Muscle layer of duodenum (tissue), 2 donors: Measurements from ENCODE around the gene CAMKMT.
A peak's percentile ranks its signal among the peaks of the same experiment; 100 is the strongest.
"Not testable (repeated sequence)": the region's sequence is repeated elsewhere in the genome, so short reads cannot be mapped to it uniquely, and the experiment has no call there.

ENCODE experiments used
- H3K27ac ChIP-seq: one replicate; pipeline ENCODE4 v1.7.0; 2013; ENCODE audit warnings: mild to moderate bottlenecking, low read length
- H3K27me3 ChIP-seq: one replicate; pipeline ENCODE4 v1.7.0; 2013; ENCODE audit warnings: low read depth, mild to moderate bottlenecking, control low read depth, low read length
- H3K36me3 ChIP-seq, 2 donors: one replicate each; pipeline ENCODE4 v1.7.0; 2013; ENCODE audit warnings: low read length in 2 of 2, control low read depth in 1 of 2, mild to moderate bottlenecking in 1 of 2; ENCODE audit not compliant: insufficient read depth in 2 of 2, control insufficient read depth in 1 of 2
- H3K4me1 ChIP-seq, 2 donors: one replicate each; pipeline ENCODE4 v1.7.0; 2013; ENCODE audit warnings: low read length in 2 of 2, mild to moderate bottlenecking in 2 of 2, control low read depth in 1 of 2, moderate library complexity in 1 of 2; ENCODE audit not compliant: insufficient read depth in 2 of 2, control insufficient read depth in 1 of 2
- H3K4me3 ChIP-seq, 2 donors: one replicate each; pipeline ENCODE4 v1.7.0; 2013; ENCODE audit warnings: low read length in 2 of 2, low read depth in 1 of 2, mild to moderate bottlenecking in 1 of 2
- H3K9me3 ChIP-seq, 2 donors: one replicate each; pipeline ENCODE4 v1.7.0; 2013; ENCODE audit warnings: low read length in 2 of 2, control low read depth in 1 of 2, mild to moderate bottlenecking in 1 of 2; ENCODE audit not compliant: control insufficient read depth in 1 of 2
- donor health status: healthy.

Gene CAMKMT

DNA sequence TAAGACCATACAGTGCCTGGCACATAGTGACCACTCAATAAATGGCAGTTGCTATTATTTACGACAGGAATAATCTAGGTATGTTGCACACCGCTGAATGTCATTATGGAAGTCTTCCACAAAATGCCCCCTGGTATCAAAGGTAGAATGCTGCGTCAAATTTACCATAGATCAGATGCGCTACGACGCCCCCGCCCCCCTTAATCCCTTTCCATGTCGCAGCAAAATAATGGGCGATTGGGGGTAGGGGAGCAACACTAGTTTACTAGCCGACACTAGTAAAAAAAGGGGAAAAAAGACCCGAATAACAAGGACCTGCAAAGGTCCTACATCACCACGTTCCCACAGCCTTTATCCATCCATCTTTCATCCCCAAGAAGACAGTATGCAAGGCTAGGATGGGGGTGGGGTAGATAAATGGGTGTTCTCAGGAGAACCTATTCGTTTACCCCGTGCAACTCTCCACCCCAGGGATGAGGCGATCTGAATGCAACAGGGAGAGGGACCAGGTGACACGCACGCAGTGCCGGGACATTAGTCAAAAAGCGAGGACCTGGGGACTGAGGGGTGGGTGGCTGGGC, 908 bp upstream of the CAMKMT start:
- peaks cover 0 to 4% of the 10 kb centered on the region in 2 donors for H3K36me3 ChIP-seq
- H3K4me1 ChIP-seq = peaks cover 11 to 17% of the 10 kb centered on the region in 2 donors
- H3K27ac ChIP-seq = peak overlapping the region; percentile 100
- no peaks in the 10 kb centered on the region for H3K9me3 ChIP-seq
- no peaks in the 10 kb centered on the region for H3K27me3 ChIP-seq
- H3K4me3 ChIP-seq = peak overlapping the region; percentile 85 to 97

DNA sequence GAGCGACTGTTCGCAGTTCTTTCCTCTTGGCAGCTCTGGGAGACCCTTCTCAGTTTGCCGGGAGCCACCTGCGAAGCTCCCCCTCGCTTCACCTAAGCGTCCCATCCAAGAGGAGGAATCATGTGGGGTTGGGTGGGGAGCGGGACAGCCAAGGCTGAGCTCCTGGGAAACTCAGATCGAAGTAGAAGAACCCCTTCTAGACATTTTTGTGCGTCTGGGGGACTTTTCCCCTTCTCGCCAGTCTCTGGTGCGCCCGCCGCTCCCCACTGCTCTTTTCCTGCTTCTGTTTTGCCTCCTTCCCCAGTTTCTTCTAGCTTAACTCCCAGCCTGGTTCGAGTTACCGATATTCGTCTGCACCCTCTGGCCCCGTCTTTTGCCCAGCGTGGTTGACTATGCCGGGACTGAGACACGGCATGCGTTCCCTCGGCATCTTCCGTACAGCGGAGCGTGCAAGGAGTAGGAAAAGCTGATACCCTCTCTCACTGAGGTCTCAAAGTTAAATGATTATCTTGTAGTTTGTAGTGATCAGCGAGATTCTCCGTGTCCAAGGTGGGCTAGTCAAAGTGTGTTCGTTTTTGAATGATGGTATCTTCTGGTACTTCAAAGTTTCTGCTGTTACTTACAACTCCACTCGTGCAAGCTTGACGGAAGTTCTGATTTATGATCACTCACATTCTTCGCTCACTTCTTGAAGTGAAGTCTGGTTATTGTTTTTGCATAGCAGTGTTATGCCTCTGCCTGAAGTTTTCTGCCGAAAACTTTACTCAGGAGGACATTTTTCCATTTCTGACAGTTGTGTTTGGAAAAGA, 664 bp downstream of the CAMKMT start:
- no peaks in the 10 kb centered on the region for H3K9me3 ChIP-seq
- H3K4me1 ChIP-seq = peaks cover 11 to 17% of the 10 kb centered on the region in 2 donors
- H3K27me3 ChIP-seq = no peaks in the 10 kb centered on the region
- peak overlapping the region; percentile 100 for H3K27ac ChIP-seq
- peaks cover 0 to 4% of the 10 kb centered on the region in 2 donors for H3K36me3 ChIP-seq
- H3K4me3 ChIP-seq = peak overlapping the region; percentile 85 to 97

DNA sequence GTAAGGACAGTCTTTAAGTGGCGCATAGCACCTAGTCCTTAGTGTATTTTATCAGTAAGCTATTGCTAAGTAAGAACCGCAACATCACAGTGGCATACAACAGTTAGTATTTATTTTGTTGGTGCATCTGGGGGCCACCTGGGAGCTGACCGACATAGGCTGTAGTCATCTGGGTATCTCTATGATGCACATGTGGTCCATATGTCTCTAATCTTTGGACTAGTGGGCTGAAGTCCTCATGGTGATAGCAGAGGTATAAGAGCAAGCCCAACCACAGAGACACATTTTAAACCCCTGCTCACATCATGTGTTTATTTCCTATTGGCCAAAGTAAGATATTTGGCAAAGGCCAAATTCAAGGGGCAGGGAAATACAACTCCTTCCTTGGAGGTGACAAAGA, 2.9 kb downstream of the CAMKMT start:
- Histone ChIP-seq H3K4me1 (peaks cover 4 to 13% of the 10 kb centered on the region in 2 donors), H3K27ac (no peak overlapping the region), H3K36me3 (peaks cover 0 to 4% of the 10 kb centered on the region in 2 donors), H3K27me3 (no peaks in the 10 kb centered on the region), H3K9me3 (no peaks in the 10 kb centered on the region), H3K4me3 (no peak overlapping the region)

DNA sequence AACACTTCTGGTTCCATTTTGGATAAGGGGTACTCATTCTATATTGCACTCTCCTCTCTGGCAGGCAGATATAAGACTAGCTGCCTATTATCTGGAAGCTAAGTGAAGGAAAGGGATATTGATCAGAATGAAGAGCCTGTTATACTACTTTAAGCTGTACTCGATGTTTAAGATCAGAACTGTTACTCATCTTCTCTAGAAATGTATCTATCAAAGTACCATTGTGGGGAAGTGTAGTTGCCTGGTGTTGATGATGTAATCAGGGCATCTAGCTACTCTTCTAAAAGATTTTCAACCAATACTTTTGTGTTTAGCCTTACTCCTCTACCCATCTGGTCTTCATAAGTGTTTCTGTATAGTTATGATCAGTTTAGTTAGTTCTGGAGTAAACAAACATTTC, 5.8 kb downstream of the CAMKMT start:
- no peaks in the 10 kb centered on the region for H3K9me3 ChIP-seq
- no peaks in the 10 kb centered on the region for H3K36me3 ChIP-seq
- no peak overlapping the region for H3K27ac ChIP-seq
- H3K4me3 ChIP-seq = no peak overlapping the region
- no peaks in the 10 kb centered on the region for H3K27me3 ChIP-seq
- no peaks in the 10 kb centered on the region for H3K4me1 ChIP-seq

DNA sequence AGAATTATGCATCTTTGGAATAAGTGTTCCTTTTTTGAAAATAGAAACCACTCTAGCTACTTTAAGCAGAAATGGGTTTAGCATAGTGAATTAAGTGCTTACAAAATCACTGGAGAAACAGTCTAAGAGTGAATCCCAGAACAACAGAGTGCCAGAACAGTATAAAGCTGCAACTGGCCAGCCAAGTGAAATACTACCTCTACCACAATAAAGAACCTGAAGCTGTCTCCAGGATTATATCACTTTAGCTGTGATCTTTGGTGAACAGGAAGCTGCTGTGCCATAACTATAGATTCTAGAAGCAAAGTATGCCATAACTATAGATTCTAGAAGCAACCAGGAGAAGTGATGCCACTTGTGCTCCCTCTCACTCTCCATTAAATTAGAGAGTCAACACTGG, 7.6 kb downstream of the CAMKMT start:
- Histone ChIP-seq H3K27ac (no peak overlapping the region), H3K27me3 (no peaks in the 10 kb centered on the region), H3K4me1 (no peaks in the 10 kb centered on the region)

DNA sequence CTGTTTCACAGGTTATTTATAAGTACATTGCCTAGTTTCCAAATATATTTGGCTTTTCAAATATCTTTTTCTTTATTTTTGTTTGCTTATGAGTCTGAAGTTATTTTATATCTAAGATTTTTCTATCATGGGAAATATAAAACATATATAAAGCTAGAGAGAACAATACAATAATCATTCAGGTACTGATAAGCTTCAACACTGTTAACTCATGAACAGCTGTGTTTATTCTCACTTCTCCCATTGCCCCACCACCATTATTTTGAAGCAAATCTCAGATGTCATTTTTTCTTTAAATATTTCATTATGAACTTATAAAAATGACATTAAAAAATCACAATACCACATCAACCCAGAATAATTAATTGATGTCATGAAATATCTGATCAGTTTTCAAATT, 9.7 kb downstream of the CAMKMT start:
- no peaks in the 10 kb centered on the region for H3K9me3 ChIP-seq
- H3K4me3 ChIP-seq = no peak overlapping the region
- no peaks in the 10 kb centered on the region for H3K4me1 ChIP-seq
- no peaks in the 10 kb centered on the region for H3K36me3 ChIP-seq
- no peaks in the 10 kb centered on the region for H3K27me3 ChIP-seq
- H3K27ac ChIP-seq = no peak overlapping the region

More for the DNA sequence above, 7.6 kb downstream of the CAMKMT start:
- Histone ChIP-seq H3K36me3 (no peaks in the 10 kb centered on the region), H3K4me3 (no peak overlapping the region), H3K9me3 (no peaks in the 10 kb centered on the region)

DNA sequence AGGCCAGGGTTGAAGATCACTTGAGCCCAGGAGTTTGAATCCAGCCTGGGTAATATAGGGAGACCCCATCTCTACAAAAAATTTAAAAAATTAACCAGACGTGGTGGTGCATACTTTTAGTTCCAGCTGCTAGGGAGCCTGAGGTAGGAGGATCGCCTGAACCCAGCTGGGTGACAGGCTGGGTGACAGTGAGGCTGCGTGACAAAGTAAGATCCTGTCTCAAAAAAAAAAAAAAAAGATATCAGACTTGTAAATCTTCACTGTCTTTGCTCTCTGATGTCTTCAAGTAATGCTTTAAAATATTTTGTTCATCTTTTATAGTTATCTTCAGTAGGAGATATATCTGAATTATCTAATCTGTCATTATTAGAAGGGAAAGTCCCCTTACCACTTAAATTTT, 10.5 kb downstream of the CAMKMT start:
- Histone ChIP-seq H3K27me3 (no peaks in the 10 kb centered on the region), H3K4me3 (no peak overlapping the region), H3K4me1 (no peaks in the 10 kb centered on the region), H3K27ac (no peak overlapping the region), H3K9me3 (no peaks in the 10 kb centered on the region), H3K36me3 (no peaks in the 10 kb centered on the region)

DNA sequence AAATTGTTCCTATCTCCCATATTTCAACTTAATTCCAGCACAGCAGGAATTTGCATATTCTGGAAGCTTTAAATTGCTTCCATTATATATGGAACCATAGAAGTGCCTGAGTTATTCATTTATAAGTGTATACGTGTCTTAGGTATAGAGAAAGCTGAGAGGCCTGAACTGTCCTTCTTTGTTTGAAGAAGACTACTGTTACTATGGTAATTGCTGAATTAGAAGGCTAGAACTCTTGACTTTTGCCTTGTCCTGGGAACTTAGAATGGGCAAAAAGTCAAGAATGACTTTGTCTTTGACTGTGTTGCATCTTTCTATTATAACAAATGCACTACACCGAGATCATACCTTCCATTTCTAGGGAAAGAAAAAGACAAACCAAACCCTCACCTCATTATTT, 15.7 kb downstream of the CAMKMT start:
- no peak overlapping the region for H3K4me3 ChIP-seq

DNA sequence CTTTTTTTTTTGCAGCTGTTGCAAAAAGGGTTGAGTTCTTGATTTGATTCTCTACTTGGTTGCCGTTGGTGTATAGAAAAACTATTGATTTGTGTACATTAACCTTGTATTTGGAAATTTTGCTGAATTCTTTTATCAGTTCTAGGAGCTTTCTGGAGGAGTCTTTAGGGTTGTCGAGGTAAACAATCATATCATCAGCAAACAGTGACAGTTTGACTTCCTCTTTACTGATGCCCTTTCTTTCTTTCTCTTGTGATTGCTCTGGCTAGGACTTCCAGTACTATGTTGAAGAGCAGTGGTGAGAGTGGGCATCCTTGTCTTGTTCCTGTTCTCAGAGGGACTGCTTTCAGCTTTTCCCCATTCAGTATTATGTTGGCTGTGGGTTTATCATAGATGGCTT, 23.5 kb downstream of the CAMKMT start:
- not testable (repeated sequence) for H3K4me1 ChIP-seq, H3K4me3 ChIP-seq, H3K27me3 ChIP-seq, H3K9me3 ChIP-seq, H3K36me3 ChIP-seq, H3K27ac ChIP-seq

More for the DNA sequence above, 15.7 kb downstream of the CAMKMT start:
- Histone ChIP-seq H3K4me1 (no peaks in the 10 kb centered on the region), H3K9me3 (no peaks in the 10 kb centered on the region), H3K27ac (no peak overlapping the region), H3K27me3 (no peaks in the 10 kb centered on the region), H3K36me3 (no peaks in the 10 kb centered on the region)

DNA sequence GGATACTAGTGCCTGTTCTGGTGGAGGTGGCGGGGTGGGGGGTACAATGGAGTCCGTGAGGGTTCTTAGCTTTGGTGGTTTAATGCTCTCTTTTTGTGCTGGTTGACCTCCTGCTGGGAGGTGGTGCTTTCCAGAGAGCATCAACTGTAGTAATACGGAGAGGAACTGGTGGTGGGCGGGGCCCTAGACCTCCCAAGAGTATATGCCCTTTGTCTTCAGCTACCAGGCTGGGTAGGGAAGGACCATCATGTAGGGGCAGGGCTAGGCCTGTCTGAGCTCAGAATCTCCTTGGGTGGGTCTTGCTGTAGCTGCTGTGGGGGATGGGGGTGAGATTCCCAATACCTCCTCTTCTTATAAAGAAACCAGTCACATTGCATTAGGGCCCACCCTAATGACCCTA, 27.1 kb downstream of the CAMKMT start:
- no peaks in the 10 kb centered on the region for H3K27me3 ChIP-seq
- H3K27ac ChIP-seq = no peak overlapping the region

DNA sequence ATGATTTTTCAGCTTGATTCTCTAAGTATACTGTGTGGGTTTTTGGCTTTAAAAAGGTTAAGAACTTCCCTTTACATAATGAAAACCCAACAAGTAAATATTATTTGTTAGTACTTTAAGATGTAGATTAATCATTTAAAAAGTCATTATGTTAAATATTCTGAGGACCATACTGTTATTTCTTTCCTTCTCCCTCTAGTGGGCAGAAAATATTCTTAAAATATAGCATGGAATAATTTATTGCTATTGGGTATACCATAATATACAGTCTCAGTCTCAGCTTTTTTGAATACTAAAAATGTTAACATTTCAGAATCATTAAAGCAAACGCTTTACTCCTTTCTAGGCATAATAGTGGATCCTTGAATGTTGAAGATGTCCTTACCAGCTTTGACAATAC, 28.1 kb downstream of the CAMKMT start:
- no peak overlapping the region for H3K27ac ChIP-seq
- H3K4me1 ChIP-seq = no peaks in the 10 kb centered on the region
- H3K36me3 ChIP-seq = no peaks in the 10 kb centered on the region
- no peak overlapping the region for H3K4me3 ChIP-seq
- no peaks in the 10 kb centered on the region for H3K27me3 ChIP-seq
- H3K9me3 ChIP-seq = peaks cover 0 to 4% of the 10 kb centered on the region in 2 donors

More for the DNA sequence above, 27.1 kb downstream of the CAMKMT start:
- Histone ChIP-seq H3K4me3 (no peak overlapping the region), H3K36me3 (no peaks in the 10 kb centered on the region), H3K4me1 (no peaks in the 10 kb centered on the region), H3K9me3 (peaks cover 0 to 5% of the 10 kb centered on the region in 2 donors)
